ENCODE data around the gene TOP3A. TPM values are rescaled to one million over a fixed set of nuclear protein-coding genes. Genes with fewer than 3 reads are reported as not detected.
A peak's percentile ranks its signal among the peaks of the same experiment; 100 is the strongest.

The TOP3A gene
- total and polyA plus RNA-seq, 8 donors: 7.6 to 311 (median 23.5) TPM

DNA sequence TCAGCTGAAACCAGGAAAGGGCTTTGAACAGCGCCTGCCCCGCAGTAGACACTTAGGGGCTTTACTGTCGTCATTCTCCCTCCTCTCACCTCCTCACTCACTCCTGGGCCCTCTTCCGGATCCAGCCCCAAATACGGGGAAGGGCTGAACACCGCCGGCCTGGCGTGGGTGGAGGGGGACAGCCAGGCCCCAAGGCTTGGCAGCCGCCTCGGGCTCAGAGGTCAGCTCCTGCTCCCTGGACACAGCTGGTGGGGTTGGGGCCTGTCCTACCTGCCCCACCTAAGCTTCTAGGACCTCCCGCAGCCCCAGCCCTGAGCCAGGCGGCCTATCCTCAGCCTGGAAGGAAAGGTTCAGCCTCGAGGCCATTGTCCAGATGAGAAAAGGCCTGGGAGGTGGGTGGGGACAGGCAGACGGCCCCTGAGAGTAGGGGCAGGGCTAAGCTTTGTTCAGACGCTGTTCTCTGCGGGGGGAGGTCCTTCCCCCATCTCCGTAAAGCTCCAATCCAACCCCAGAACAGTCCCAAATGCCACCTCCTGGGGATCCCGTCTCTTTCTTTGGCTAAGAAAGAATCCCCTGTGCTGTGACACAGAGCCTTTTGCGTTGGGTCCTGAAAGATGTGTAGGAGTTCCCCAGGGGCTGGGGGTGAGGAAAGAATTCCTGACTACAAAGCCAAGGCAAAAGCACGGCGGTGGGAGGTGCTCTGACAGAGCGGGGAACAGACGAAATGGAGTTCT lies 90.2 kb downstream of the TOP3A start:
- Histone ChIP-seq H3K27me3 (no peaks in the 10 kb centered on the region), H3K4me1 (peaks cover 16 to 26% (median 22%) of the 10 kb centered on the region in 4 donors), H3K27ac (peak overlapping the region in 4 of 5 donors; percentile 0 to 73 (median 70)), H3K36me3 (no peaks in the 10 kb centered on the region), H3K4me3 (peak overlapping the region; percentile 35 to 72 (median 66)), H3K9me3 (no peaks in the 10 kb centered on the region)
- no peak for TF ChIP-seq EP300 (IDR thresholded peaks at IDR 0.05)
- TF ChIP-seq POLR2AphosphoS5 (IDR thresholded peaks at IDR 0.05): no peak
- no peak for TF ChIP-seq POLR2A (IDR thresholded peaks at IDR 0.05)
- TF ChIP-seq, protein P1, sequence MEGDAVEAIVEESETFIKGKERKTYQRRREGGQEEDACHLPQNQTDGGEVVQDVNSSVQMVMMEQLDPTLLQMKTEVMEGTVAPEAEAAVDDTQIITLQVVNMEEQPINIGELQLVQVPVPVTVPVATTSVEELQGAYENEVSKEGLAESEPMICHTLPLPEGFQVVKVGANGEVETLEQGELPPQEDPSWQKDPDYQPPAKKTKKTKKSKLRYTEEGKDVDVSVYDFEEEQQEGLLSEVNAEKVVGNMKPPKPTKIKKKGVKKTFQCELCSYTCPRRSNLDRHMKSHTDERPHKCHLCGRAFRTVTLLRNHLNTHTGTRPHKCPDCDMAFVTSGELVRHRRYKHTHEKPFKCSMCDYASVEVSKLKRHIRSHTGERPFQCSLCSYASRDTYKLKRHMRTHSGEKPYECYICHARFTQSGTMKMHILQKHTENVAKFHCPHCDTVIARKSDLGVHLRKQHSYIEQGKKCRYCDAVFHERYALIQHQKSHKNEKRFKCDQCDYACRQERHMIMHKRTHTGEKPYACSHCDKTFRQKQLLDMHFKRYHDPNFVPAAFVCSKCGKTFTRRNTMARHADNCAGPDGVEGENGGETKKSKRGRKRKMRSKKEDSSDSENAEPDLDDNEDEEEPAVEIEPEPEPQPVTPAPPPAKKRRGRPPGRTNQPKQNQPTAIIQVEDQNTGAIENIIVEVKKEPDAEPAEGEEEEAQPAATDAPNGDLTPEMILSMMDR (IDR thresholded peaks at IDR 0.05): no peak
- 47 to 53% (median 50%) methylated on average over 22 to 23 of the region's 23 CpGs for WGBS, 5 donors
- intact Hi-C loops (cut with DNase I; ENCODE audit: low total_unique reads): no loop called here
- peak in 1 of 2 donors; percentile 69 for DNase-seq

DNA sequence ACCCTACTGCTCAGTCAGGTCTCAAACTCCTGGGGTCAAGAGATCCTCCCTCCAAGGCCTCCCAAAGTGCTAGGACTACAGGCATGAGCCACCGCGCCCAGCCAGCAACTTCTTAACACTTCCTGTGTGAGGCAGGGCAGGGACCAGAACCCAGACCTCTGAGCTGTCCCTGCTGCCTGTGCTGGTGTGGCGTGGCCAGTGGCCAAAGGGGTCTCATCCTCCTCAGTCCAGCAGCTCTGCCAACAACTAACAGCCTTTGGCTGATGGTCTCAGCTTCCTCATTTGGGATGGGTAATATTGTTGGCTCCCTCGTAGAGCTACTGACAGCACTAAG lies 90.8 kb downstream of the TOP3A start:
- Histone ChIP-seq H3K9me3 (no peaks in the 10 kb centered on the region), H3K27ac (peak overlapping the region in 3 of 5 donors; percentile 67 to 73 (median 72)), H3K27me3 (no peaks in the 10 kb centered on the region), H3K36me3 (no peaks in the 10 kb centered on the region), H3K4me1 (peaks cover 16 to 30% (median 26%) of the 10 kb centered on the region in 4 donors), H3K4me3 (no peak overlapping the region)
- TF ChIP-seq, protein P1 (IDR thresholded peaks at IDR 0.05): no peak
- no peak for TF ChIP-seq POLR2A (IDR thresholded peaks at IDR 0.05)
- TF ChIP-seq EP300 (IDR thresholded peaks at IDR 0.05): no peak
- TF ChIP-seq POLR2AphosphoS5 (IDR thresholded peaks at IDR 0.05): no peak
- DNase-seq: peak in 1 of 2 donors; percentile 49
- WGBS, 5 donors: 86 to 97% (median 90%) methylated on average over 3 to 4 of the region's 4 CpGs
- intact Hi-C loops (cut with DNase I; ENCODE audit: low total_unique reads): no loop called here

Other genes with a start within 250 kb of the TOP3A start
- 10 to 100 TPM in 4 of 5 donors, 1 to 10 TPM in 1; 3.2 to 57.2 (median 41.4) TPM for gene DRG2, start 227.0 kb downstream of the TOP3A start, total RNA-seq
- 10 to 100 TPM; 28.8 to 42.5 (median 34.1) TPM for gene DRG2, start 227.0 kb downstream of the TOP3A start, polyA plus RNA-seq
- gene MYO15A, start 206.2 kb downstream of the TOP3A start, total RNA-seq: 10 to 100 TPM in 1 of 5 donors, under 1 TPM in 3, not detected in 1; 0.37 to 10.5 (median 0.65) TPM
- 1 to 10 TPM in 1 of 3 donors, under 1 TPM in 2; 0.31 to 1.1 (median 0.50) TPM for gene MYO15A, start 206.2 kb downstream of the TOP3A start, polyA plus RNA-seq
- gene ALKBH5, start 131.2 kb downstream of the TOP3A start, total RNA-seq: 10 to 100 TPM; 38.8 to 66.7 (median 58.9) TPM
- gene ALKBH5, start 131.2 kb downstream of the TOP3A start, polyA plus RNA-seq: 10 to 100 TPM; 32.8 to 41.1 (median 36.7) TPM
- gene LLGL1, start 89.4 kb downstream of the TOP3A start, total RNA-seq: 10 to 100 TPM in 4 of 5 donors, 1 to 10 TPM in 1; 5.8 to 19.7 (median 10.5) TPM
- gene LLGL1, start 89.4 kb downstream of the TOP3A start, polyA plus RNA-seq: 1 to 10 TPM; 5.2 to 9.0 (median 5.5) TPM
- 100 to 1,000 TPM; 107 to 677 (median 423) TPM for gene FLII, start 56.3 kb downstream of the TOP3A start, total RNA-seq
- 100 to 1,000 TPM; 114 to 237 (median 157) TPM for gene FLII, start 56.3 kb downstream of the TOP3A start, polyA plus RNA-seq
- 100 to 1,000 TPM in 1 of 5 donors, 10 to 100 TPM in 3, 1 to 10 TPM in 1; 5.2 to 254 (median 12.5) TPM for gene MIEF2, start 54.3 kb downstream of the TOP3A start, total RNA-seq
- gene MIEF2, start 54.3 kb downstream of the TOP3A start, polyA plus RNA-seq: 1 to 10 TPM; 2.1 to 7.5 (median 2.9) TPM
- gene SMCR8, start 299 bp upstream of the TOP3A start, total RNA-seq: 10 to 100 TPM in 3 of 5 donors, 1 to 10 TPM in 2; 5.8 to 17.9 (median 13.0) TPM
- 1 to 10 TPM; 2.4 to 4.0 (median 3.2) TPM for gene SMCR8, start 299 bp upstream of the TOP3A start, polyA plus RNA-seq
- gene SHMT1, start 48.6 kb upstream of the TOP3A start, total RNA-seq: 10 to 100 TPM; 16.9 to 50.4 (median 40.0) TPM
- gene SHMT1, start 48.6 kb upstream of the TOP3A start, polyA plus RNA-seq: 10 to 100 TPM; 12.4 to 34.3 (median 18.4) TPM
- 1 to 10 TPM in 1 of 5 donors, under 1 TPM in 2, not detected in 2; 0.29 to 1.2 (median 0.45) TPM for gene EVPLL, start 62.8 kb upstream of the TOP3A start, total RNA-seq
- 1 to 10 TPM in 1 of 3 donors, under 1 TPM in 1, not detected in 1; 0.37 to 8.9 TPM for gene EVPLL, start 62.8 kb upstream of the TOP3A start, polyA plus RNA-seq
- gene LGALS9C, start 161.8 kb upstream of the TOP3A start, total RNA-seq: 100 to 1,000 TPM in 1 of 5 donors, 10 to 100 TPM in 3, not detected in 1; 30.5 to 175 (median 53.4) TPM
- 100 to 1,000 TPM in 1 of 3 donors, 10 to 100 TPM in 1, 1 to 10 TPM in 1; 3.4 to 362 (median 10.3) TPM for gene LGALS9C, start 161.8 kb upstream of the TOP3A start, polyA plus RNA-seq